ENCODE measurements around the gene OSGEPL1.
"Not testable (repeated sequence)": the region's sequence is repeated elsewhere in the genome, so short reads cannot be mapped to it uniquely, and the experiment has no call there.

The OSGEPL1 gene
- total RNA-seq = 13.1 to 20.8 (median 13.4) reads per million in 3 experiments

- peak; percentile 89 for DNase-seq
These were observed at the start of gene OSGEPL1 for GRCh38 chr2:189762551-189763298. Gene OSGEPL1 (minus strand): TSS chr2:189762792. CDS start chr2:189761640, 1,152 bp downstream.

GRCh38 chr2:189803431-189803830, 40.8 kb upstream of the OSGEPL1 start:
- DNase-seq = no peak

DNA sequence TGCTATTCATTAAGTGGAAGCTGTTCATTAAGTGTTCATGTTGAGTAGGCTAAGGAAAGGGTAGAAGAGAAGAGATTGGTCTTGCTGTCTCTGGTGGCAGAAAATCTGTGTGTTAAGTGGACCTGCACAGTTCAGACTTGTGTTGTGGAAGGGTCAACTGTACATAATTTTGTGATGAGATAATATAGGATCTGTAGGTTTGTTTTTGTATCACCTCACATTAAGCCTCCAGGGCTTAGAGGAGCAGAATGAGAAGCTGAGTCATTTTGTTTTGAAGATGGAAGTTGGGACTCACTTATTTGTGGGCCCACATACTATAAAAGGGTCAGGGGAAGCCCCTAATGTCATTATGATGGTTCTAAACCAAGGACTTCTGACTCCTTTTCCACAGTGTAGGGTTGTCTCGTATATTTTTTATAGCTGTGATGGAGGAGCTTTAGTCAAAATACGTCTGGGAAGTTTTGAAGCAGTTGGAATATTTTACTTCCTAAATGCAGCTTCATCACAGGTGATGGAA, 39.9 kb upstream of the OSGEPL1 start:
- no peak for DNase-seq

DNA sequence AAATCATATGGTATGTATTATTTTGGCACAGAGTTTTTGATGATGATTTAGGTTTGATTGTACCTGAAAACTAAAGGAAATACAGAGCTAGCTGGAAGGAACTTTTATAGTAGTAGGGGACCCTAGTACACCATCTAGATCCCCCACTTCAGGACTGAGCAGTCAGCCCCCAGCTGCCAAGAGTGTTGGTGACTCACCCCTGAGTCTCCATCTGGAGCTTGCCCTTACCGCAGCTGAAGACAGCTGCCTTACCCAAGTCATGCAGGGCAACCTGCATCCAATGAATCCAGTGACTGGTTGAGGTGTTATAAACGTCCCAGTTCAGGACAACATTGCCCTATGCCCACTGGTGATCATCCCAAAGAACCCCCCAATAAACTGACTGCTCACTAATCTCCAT, 36.9 kb upstream of the OSGEPL1 start:
- no peak for DNase-seq

DNA sequence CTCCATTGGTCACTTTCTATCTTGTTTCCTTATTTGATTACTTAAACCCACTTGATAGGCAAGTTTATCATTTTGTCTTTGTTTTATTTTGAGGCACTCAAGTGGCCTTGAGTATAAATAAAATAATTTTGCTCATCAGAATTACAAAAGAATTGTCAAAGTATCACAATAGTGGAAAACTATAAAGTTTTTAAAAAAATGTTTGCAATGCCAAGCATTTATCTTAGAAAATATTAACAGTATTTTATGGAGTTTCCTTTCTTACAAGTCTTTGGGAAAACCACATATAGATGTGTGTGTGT, 36.4 kb upstream of the OSGEPL1 start:
- DNase-seq = no peak

DNA sequence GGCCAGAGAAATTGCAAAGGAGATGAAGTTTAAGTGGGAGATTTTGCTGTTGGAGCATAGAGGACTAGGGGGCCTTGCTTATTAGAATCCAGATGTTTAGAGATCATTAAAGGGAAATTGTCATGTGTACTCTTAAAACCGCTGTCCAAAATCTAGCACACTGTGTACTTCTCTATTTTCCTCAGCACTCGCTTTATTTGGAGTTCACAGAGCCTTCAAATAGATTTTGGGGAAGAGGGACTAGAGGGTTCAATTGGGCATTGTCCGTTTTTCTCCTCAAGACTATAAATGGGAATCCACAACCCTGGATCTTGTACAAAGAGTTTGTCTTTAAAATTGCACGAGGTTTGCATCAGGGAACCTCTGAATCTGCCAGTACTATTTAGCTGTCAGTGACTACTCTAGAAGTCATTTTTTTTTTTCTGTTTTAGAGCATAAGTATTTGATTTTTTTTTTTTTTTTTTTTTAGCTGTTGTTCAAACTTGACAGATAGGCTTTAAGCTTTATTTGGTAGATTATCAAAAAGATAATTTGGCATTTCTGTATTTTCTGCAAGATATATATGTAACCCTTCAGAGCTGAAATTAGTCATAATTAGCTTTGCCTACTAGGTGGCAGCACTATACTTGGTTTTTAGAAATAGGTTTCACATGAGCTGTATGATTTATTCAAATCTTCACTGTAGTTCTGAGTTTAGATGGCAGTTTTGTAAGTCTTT, 35.9 kb upstream of the OSGEPL1 start:
- DNase-seq = no peak

DNA sequence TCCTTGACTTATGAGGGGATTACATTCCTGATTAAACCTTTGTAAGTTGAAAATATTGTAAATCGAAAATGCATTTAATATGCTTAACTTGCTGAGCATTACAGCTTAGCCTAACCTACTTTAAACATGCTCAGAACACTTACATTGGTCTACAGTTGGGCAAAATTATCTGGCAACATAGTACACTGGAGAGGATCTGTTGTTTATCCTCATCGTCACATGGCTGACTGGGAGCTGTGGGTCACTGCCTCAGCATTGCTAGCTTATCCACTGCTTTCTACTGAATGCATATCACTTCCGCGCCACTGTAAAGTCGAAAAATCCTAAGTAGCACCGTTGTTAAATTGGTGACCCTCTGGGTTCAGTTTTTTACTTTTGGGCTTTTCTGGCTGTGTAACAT, 35.3 kb upstream of the OSGEPL1 start:
- DNase-seq = no peak

GRCh38 chr2:189794310-189794709, 31.7 kb upstream of the OSGEPL1 start:
- no peak for DNase-seq

GRCh38 chr2:189791338-189792042, 28.9 kb upstream of the OSGEPL1 start:
- peak; percentile 34 for DNase-seq

DNA sequence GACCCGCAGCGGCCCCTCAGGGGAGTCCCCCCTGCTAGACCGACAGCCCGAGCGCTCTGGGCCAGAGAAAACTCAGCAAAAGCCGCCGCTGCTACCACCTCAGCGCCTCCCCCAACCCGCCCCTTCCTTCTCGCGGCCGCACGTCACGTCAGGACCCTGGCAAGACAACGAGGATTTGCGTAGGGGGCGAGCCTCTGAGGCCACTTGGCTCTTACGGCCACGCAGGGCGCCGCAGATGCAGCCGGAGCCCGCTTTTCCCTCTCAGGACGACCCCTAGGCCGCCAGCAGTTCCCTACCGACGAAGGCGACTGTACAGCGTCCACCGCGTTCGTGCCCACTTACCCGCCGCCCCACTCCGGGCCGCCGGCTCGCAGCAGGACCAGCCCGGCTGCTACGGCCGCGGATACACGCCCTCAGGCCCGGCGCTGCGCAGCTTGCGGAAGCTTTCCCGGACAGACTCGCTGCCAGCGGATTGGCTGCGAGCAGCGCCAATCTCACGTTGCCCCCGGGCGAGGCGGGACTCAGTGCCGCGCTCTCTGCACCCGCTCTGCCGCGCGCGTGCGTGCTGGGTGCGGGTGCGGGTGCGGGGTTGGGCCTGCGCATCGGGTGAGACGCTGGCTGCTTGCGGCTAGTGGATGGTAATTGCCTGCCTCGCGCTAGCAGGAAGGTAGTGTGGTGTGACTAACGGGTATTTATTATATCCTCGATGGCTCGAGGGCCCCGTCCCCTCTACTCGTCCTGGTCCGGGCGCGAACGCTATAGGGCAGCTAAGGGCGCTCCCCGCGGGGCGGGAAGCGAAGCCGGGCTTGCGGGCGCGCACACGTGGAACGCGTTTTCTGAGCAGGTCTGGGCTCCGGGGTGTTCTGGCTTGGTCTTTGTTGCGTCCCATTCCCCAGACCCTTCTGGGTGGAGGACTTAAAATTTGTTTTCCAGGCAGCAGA, 21.6 kb upstream of the OSGEPL1 start, which contains the start of the genes ORMDL1 and PMS1:
Gene ORMDL1 (minus strand): TSS at position 413 of the 941 bp plus-strand sequence. CDS start 1,744 bp downstream, outside the sequence.
Gene PMS1 (plus strand): TSS at position 524 of the 941 bp plus-strand sequence. CDS start 7,360 bp downstream, outside the sequence.
- DNase-seq = peak; percentile 95

DNA sequence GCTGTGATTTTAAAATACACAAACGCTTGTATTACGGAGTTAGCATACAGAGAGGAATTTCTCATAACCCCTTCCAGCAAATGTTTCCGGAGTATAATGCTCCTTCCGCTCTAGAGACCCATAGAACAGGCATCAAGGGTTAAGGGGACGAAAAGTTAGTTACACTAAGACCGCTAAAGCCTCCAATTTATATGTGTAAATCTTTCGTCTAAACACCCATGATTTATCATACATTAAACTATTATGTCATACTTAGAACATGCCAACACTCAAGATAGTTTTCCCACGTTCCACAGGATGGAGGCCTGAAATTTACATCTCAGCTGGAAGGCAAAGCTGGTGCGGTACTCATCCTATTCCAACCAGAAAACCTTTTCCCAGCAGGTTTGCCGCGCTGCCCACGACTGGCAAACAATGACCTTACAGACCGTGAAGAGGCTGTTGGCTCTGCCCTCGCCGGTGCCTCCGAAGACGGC, 20.9 kb upstream of the OSGEPL1 start:
- no peak for DNase-seq

- DNase-seq = no peak
These were observed 19.7 kb upstream of the OSGEPL1 start for GRCh38 chr2:189782221-189782671.

GRCh38 chr2:189772212-189772611, 9.6 kb upstream of the OSGEPL1 start:
- DNase-seq = no peak

DNA sequence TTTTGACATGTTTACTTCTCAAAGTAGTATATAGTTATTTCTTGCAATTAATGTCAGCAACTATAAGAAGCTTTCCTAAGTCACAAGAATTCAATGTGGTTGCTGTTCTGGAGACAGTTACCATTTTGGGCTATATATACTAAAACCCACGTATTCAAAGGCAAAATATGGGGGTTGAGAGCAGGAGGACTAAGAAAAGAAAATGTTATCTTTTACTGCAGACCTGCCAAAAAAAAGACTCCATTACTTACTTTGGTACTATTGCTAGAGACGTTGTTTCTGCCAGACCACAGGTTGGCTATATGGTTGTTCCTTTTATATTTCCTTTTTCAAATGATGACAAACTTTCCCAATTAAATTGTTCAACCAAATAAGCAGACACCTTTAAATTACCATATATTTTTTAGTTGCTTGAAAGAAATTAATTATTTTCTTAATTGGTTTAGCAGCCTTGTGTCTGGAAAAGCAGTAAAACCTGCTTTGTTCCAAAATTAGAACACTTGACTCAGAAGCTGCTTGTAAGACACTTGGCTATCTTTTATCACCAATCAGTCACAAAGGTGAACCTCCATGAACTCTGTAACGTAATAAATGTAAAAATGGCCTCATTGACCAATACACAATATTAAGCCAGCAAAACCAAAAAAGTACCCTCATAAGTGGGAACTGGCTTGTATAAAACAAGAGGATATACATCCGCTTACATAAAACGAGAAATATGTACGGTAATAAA, 8.2 kb upstream of the OSGEPL1 start:
- no peak for DNase-seq

DNA sequence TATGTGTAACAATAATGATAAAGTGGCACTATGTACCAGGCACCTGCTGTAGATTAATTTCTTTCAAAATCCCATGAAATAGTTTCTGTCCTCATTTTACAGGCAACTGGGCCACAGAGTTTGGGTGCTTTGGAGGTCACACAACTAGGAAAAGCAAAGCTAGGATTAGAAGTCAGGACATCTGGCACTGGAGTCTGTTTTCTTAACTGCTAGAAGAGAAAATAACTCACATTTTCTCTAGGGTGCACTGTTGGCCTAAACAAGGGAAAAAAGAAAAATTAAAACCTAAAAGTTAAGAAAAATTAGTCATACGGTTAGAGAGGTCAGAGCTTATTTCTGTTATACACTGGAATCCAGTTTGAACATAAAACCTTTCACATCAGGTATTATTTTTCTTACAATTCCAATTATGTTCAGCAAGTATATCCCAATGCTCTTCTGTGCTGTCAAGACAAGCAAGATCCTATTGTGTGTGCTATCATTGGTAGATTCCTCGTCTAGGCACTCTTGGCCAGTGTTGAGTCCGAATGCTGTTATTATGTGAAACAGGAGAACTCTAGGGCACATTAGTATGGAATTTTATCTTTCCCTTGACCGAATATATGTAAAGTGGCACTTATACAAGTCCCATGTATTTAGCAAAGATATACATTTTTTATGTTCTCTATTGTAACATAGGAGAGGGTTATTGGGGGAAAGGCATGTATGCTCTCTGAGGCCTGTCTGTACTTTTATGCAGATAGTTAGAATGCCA, 1.5 kb upstream of the OSGEPL1 start:
- DNase-seq = no peak

DNA sequence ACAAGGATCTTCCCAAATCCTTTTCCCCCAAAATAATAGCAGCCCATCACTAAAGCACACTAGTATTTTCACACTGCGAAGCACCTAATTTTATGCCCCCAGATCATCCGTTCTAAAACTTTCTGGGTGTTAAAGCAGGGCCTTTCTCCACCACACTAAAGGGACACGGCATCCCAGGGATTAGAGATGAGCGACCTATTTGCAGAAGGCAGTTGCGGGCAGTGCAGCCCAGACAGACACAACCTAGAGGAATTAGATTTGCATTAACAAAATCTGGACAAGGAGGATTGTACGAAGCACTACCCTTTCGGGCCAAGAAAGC, 402 bp downstream of the OSGEPL1 start:
- DNase-seq = no peak

- not testable (repeated sequence) for DNase-seq
These were observed 2.4 kb downstream of the OSGEPL1 start for GRCh38 chr2:189760154-189760553.

DNA sequence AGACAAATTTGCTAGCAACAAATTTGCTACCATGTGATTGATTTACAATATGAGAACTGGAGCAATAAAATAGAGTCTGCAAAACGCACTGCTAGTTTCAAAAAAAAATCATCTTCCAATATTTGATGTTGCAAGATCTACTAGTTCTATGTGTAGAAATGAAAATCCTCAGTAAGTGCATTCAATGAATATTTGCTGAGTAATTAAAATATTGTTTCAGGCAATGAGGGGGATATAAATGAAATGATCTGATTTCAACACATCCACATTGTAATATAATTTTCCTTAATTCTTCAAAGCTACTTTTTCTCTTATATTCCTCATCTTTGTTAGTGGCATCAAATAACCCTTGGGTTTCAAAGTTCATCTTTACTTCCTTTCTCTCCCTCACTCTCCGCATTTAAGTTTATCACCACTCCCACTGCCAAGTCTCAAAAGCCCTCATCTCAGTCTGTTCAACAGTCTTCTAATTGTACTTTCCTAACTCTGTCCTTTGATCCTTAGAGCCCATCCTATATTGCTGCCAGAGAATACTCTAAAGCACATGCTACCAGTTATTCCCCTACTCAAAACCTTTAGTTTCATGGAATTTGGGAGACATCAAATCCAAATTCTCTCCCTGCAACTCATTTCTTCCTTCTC, 6.2 kb downstream of the OSGEPL1 start:
- no peak for DNase-seq

DNA sequence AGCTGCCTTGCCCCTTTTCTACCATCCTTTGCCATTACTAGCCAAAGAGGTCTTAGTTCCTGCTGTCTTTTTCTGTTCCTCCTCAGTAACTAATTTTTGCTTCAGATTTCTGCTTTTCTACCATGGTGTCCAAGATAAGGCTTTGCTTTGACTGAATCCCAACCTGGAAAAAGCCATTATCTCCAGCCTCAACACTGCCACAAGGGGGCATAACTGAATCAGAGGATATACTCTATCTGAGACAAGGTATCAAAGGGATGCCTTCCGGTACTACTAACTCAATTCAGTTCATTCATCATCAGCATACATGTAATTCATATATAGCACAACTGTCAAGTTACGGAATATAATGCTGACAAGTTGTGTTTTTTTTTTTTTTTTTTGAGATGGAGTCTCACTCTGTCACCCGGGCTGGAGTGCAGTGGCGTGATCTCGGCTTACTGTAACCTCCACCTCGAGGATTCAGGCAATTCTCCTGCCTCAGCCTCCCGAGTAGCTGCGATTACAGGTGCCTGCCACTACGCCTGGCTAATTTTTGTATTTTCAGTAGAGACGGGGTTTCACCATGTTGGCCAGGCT, 11.4 kb downstream of the OSGEPL1 start:
- peak; percentile 28 for DNase-seq

DNA sequence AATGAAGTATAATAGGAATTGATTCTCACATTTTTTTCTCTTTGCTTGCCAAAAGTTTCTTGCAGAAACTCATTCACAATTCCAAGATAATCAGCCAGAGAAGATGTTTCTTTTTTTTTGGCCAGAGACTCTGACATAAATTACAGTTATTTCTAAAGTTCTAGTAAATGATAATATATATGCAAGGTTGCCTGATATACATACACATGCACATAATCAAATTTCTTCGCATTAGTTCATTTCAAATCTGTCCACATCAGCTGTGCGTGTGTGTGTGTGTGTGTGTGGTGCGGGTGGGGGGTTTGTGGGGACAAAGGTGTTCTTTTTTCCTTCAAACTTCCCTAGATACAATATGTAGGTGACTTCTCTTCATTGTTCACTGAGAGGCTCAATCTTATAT, 33.2 kb downstream of the OSGEPL1 start:
- DNase-seq = no peak

All from central memory CD4-positive, alpha-beta T cell (primary cell).